Activated CD4-positive, CD25-positive, alpha-beta regulatory T cell (primary cell): ENCODE measurements around the gene OSGEPL1.
"Not testable (repeated sequence)": the region's sequence is repeated elsewhere in the genome, so short reads cannot be mapped to it uniquely, and the experiment has no call there.

Source experiments
- DNase-seq, 4 experiments: peaks; one replicate each; lab custom pipeline; 2025; lab: John Stamatoyannopoulos, UW

OSGEPL1 gene

GRCh38 chr2:189751080-189751658 lies 11.4 kb downstream of the OSGEPL1 start:
- peak in 2 of 4 experiments; percentile 1 to 4 for DNase-seq

DNA sequence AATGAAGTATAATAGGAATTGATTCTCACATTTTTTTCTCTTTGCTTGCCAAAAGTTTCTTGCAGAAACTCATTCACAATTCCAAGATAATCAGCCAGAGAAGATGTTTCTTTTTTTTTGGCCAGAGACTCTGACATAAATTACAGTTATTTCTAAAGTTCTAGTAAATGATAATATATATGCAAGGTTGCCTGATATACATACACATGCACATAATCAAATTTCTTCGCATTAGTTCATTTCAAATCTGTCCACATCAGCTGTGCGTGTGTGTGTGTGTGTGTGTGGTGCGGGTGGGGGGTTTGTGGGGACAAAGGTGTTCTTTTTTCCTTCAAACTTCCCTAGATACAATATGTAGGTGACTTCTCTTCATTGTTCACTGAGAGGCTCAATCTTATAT lies 33.2 kb downstream of the OSGEPL1 start:
- no peak for DNase-seq

DNA sequence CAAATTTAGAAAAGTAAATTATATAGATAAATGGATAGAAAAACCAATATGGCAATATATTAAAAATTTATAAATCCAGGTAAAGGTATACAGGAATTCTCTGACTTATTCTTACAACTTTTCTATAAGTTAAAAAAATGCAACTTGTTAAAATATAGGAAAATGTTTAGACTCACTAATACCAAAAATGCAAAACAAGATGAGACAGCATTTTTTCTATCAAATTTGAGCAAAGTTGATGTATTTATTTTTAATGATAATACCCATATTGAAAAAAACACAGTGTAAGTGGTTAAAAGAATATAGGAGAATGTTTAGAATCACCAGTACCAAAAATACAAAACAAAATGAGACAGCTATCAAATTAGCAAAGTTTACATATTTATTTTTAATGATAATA lies 35.7 kb downstream of the OSGEPL1 start:
- DNase-seq, result no peak

- DNase-seq, result no peak
Observed at GRCh38 chr2:189726271-189726670, 36.3 kb downstream of the OSGEPL1 start.

DNA sequence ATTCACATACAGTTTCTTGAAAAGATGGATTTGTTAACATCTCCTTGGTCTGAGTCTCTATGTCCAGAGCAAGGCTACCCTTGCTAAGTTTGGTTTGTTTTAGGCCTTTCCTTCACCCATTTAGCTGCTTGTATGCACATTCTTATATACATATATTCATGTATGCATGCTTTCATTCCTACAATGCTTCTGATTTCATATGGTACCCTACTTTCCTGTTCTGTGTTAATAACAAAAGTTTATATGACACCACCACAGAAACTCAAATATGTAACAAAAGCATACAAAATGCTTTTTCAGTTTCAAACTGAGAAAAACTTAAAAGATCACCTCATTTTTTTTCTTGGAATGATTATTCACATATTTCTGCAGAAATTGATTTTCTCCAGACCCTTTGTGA lies 39.4 kb downstream of the OSGEPL1 start:
- no peak for DNase-seq

DNA sequence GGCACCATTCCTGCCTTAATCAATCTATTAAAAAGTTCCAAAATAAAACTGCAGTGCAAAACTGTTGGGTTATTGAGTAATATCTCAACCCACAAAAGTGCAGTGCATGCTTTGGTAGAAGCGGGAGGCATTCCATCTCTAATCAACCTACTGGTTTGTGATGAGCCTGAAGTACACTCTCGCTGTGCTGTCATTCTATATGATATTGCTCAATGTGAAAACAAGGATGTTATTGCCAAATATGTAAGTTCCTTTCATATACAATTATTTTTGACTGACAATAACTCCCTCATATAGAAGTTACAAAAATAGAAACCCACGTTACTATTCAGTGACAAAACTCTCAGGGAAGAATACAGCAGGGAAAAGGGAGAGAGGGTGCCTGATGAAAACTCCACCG lies 43.0 kb downstream of the OSGEPL1 start:
- no peak for DNase-seq

DNA sequence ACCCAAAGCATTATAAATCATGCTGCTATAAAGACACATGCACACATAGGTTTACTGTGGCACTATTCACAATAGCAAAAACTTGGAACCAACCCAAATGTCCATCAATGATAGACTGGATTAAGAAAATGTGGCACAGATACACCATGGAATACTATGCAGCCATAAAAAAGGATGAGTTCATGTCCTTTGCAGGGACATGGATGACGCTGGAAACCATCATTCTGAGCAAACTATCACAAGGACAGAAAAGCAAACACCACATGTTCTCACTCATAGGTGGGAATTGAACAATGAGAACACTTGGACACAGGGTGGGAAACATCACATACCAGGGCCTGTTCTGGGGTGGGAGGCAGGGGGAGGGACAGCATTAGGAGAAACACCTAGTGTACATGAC lies 45.0 kb downstream of the OSGEPL1 start:
- not testable (repeated sequence) for DNase-seq

DNA sequence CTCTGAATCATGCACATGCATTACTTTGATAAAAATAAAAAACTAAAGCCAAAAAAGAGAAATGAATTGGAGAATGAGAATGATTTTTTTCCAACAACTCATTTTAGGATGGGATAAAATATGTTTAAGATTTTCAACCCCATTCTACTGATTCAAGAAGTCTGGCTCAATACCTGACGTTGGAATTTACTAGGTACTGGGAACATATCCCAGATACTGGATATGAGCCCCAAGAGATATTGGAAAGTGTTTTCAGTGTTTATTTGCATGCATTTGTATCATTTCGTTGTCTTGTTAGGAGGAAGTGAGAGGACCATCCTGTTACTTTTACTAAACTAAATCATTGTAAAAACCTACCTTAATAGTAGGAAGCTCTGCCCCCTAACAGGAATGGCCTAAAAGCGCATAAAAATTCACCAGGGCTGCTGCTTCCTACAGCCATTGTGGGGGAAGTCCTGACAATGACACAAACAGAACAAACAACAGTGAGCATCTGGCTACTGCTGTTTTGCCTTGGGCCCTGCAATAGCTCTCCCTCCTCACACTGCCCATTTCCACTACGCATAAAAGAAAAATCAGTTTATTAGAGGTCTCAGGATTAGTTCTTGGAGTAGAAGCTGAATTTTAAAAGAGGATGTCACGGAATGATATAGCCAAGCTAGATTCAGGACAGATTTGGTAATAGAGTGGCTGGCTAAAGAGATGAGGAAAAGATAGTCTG lies 52.9 kb downstream of the OSGEPL1 start:
- no peak for DNase-seq

DNA sequence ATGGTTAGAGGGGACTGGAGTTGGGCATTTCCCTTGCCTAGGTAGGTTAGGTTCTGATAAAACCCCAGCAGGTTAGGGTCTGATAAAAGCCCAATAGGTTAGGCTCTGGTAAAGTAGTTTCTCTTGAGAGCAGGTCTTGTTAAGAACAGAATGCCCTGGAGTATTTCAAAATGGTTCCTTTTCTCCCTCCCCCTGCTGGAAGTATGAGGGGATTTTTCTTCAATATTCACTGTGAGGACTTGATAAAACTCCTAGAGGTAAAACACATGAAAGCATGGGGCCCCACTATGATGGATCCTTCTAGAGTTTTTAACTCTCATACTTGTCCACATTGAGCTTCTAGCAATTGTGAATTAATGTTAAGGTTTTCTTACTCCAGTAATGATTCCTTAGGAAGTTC lies 60.5 kb downstream of the OSGEPL1 start:
- DNase-seq, result no peak

GRCh38 chr2:189700681-189701080 lies 61.9 kb downstream of the OSGEPL1 start:
- no peak for DNase-seq

DNA sequence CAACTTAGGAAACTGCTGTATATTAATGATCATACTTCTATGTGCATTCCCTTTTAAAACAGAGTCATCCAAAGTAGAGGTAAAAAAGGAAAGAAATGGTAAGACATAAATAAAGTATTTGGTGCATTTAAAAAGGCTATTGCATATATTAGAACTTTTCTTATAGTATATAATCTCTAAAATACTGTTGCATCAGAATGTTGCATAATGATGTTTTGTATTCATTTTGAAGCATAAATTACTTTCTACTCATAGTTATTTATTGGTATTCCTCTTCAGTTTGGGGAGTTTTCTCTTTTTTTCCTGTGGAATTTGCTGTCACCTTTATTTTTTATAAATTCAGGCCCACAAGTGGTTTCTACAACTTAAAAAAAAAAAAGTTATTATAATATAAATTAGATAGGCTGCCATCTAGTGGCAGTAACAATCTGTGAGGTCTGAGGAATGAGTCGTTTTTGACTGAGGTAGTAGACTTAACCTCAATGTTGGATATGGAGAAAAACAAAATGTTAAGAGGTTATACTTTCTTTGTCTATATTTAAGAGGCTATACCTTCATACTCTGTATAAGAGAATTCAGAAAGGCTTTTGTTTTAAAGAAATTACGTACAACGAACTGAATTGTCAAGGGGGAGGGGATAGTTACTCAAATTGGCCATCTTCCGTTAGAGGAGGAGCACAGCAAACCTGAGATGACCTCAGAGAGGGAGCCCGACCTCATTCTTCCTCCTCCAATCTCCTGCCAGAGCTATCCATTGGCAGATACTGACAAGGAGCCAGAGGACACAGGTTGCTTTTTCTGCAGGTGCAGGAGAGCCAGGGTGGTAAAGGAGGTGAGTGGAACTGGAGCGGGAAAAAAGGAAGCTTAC lies 64.3 kb downstream of the OSGEPL1 start:
- DNase-seq, result peak in 2 of 4 experiments; percentile 1 to 12
